ENCODE data around the gene PLEKHO2. TPM values are rescaled to one million over a fixed set of nuclear protein-coding genes. Genes with fewer than 3 reads are reported as not detected.

Gene PLEKHO2
- total and polyA plus RNA-seq, 2 of the 13 experiments (the other 11 are each of a cell fraction or from before 2014, with no cell fraction given), result 3.8 to 4.8 TPM

GRCh38 chr15:64893481-64894394 lies 52.0 kb downstream of the PLEKHO2 start (continued):
- TF ChIP-seq, protein P1, sequence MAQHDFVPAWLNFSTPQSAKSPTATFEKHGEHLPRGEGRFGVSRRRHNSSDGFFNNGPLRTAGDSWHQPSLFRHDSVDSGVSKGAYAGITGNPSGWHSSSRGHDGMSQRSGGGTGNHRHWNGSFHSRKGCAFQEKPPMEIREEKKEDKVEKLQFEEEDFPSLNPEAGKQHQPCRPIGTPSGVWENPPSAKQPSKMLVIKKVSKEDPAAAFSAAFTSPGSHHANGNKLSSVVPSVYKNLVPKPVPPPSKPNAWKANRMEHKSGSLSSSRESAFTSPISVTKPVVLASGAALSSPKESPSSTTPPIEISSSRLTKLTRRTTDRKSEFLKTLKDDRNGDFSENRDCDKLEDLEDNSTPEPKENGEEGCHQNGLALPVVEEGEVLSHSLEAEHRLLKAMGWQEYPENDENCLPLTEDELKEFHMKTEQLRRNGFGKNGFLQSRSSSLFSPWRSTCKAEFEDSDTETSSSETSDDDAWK (CRISPR knock-in tag; IDR thresholded peaks at IDR 0.05), result no peak
- TF ChIP-seq PHF20 (CRISPR knock-in tag; IDR thresholded peaks at IDR 0.05) (peak; percentile 31; the same call in 1 of the 2 replicates), MYPOP (CRISPR knock-in tag; IDR thresholded peaks at IDR 0.05) (no peak), ZFP62 (CRISPR knock-in tag; IDR thresholded peaks at IDR 0.05) (no peak), ZFX (CRISPR knock-in tag; IDR thresholded peaks at IDR 0.05; ENCODE audit: low read depth) (peak; percentile 65), ZC3H13 (CRISPR knock-in tag; IDR thresholded peaks at IDR 0.05) (0 out of 2 replicates have a peak, but pooled peaks have one; percentile 48), XRCC5 (optimal IDR thresholded peaks at IDR 0.05; ENCODE audit: low read length) (peak; percentile 53), ZNF891 (CRISPR knock-in tag; IDR thresholded peaks at IDR 0.05) (0 out of 2 replicates have a peak, but pooled peaks have one; percentile 23), CENPX (CRISPR knock-in tag; IDR thresholded peaks at IDR 0.05) (no peak), SALL1 (CRISPR knock-in tag; IDR thresholded peaks at IDR 0.05) (peak; percentile 38; the same call in 1 of the 2 replicates), ZNF674 (CRISPR knock-in tag; IDR thresholded peaks at IDR 0.05; ENCODE audit: low read depth) (no peak), SCMH1 (CRISPR knock-in tag; IDR thresholded peaks at IDR 0.05; ENCODE audit: borderline replicate concordance) (no peak), SPEN (CRISPR knock-in tag; IDR thresholded peaks at IDR 0.05; ENCODE audit: low read depth) (peak; percentile 41; the same call in 1 of the 2 replicates), ZNF430 (CRISPR knock-in tag; IDR thresholded peaks at IDR 0.05) (0 out of 2 replicates have a peak, but pooled peaks have one; percentile 35), RARA (CRISPR knock-in tag; IDR thresholded peaks at IDR 0.05) (no peak), SP1 (IDR thresholded peaks at IDR 0.05) (no peak), SP1 (CRISPR knock-in tag; IDR thresholded peaks at IDR 0.05) (no peak)
- TF ChIP-seq, protein P2, sequence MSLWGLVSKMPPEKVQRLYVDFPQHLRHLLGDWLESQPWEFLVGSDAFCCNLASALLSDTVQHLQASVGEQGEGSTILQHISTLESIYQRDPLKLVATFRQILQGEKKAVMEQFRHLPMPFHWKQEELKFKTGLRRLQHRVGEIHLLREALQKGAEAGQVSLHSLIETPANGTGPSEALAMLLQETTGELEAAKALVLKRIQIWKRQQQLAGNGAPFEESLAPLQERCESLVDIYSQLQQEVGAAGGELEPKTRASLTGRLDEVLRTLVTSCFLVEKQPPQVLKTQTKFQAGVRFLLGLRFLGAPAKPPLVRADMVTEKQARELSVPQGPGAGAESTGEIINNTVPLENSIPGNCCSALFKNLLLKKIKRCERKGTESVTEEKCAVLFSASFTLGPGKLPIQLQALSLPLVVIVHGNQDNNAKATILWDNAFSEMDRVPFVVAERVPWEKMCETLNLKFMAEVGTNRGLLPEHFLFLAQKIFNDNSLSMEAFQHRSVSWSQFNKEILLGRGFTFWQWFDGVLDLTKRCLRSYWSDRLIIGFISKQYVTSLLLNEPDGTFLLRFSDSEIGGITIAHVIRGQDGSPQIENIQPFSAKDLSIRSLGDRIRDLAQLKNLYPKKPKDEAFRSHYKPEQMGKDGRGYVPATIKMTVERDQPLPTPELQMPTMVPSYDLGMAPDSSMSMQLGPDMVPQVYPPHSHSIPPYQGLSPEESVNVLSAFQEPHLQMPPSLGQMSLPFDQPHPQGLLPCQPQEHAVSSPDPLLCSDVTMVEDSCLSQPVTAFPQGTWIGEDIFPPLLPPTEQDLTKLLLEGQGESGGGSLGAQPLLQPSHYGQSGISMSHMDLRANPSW (CRISPR knock-in tag; IDR thresholded peaks at IDR 0.05; ENCODE audit: borderline replicate concordance), result no peak
- TF ChIP-seq, protein P3, sequence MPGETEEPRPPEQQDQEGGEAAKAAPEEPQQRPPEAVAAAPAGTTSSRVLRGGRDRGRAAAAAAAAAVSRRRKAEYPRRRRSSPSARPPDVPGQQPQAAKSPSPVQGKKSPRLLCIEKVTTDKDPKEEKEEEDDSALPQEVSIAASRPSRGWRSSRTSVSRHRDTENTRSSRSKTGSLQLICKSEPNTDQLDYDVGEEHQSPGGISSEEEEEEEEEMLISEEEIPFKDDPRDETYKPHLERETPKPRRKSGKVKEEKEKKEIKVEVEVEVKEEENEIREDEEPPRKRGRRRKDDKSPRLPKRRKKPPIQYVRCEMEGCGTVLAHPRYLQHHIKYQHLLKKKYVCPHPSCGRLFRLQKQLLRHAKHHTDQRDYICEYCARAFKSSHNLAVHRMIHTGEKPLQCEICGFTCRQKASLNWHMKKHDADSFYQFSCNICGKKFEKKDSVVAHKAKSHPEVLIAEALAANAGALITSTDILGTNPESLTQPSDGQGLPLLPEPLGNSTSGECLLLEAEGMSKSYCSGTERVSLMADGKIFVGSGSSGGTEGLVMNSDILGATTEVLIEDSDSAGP (CRISPR knock-in tag; IDR thresholded peaks at IDR 0.05; ENCODE audit: borderline replicate concordance), result peak; percentile 48; the same call in 1 of the 2 replicates
